Inflammatory macrophage treated with lipopolysaccharide for 4 hours (primary cell): ENCODE results near the gene RPL27A.
"Not testable (repeated sequence)": the region's sequence is repeated elsewhere in the genome, so short reads cannot be mapped to it uniquely, and the experiment has no call there.

Source experiments
- DNase-seq: peaks from one replicate; pipeline ENCODE4 v3.0.0-alpha.2; 2020

RPL27A gene

GRCh38 chr11:8682303-8683114 lies at the start of gene RPL27A, which contains the start of gene TRIM66:
RPL27A (plus strand) TSS chr11:8682792; CDS start chr11:8682814, 22 bp downstream.
TRIM66 (minus strand) TSS chr11:8682665; CDS start chr11:8672274, 10,391 bp downstream.
- peak; percentile 98 for DNase-seq

GRCh38 chr11:8634498-8634897 lies 48.1 kb upstream of the RPL27A start:
- DNase-seq: no peak

GRCh38 chr11:8636127-8636526 lies 46.5 kb upstream of the RPL27A start:
- no peak for DNase-seq

- no peak for DNase-seq
Measured at GRCh38 chr11:8638300-8638699, 44.3 kb upstream of the RPL27A start.

GRCh38 chr11:8639655-8640054 lies 42.9 kb upstream of the RPL27A start:
- no peak for DNase-seq

- no peak for DNase-seq
Measured at GRCh38 chr11:8640267-8640906, 42.2 kb upstream of the RPL27A start.

GRCh38 chr11:8641332-8641731 lies 41.3 kb upstream of the RPL27A start:
- no peak for DNase-seq

GRCh38 chr11:8642196-8642841 lies 40.3 kb upstream of the RPL27A start:
- DNase-seq: no peak

GRCh38 chr11:8646873-8647272 lies 35.7 kb upstream of the RPL27A start:
- DNase-seq: no peak

- no peak for DNase-seq
Measured at GRCh38 chr11:8649361-8649760, 33.2 kb upstream of the RPL27A start.

GRCh38 chr11:8650401-8650990 lies 32.1 kb upstream of the RPL27A start:
- no peak for DNase-seq

GRCh38 chr11:8652140-8652539 lies 30.5 kb upstream of the RPL27A start:
- DNase-seq: no peak

- no peak for DNase-seq
Measured at GRCh38 chr11:8654503-8654902, 28.1 kb upstream of the RPL27A start.

- DNase-seq: no peak
Measured at GRCh38 chr11:8656291-8656690, 26.3 kb upstream of the RPL27A start.

- DNase-seq: no peak
Measured at GRCh38 chr11:8658321-8659057, 24.1 kb upstream of the RPL27A start.

- no peak for DNase-seq
Measured at GRCh38 chr11:8661001-8661795, 21.4 kb upstream of the RPL27A start.

GRCh38 chr11:8665222-8665621 lies 17.4 kb upstream of the RPL27A start:
- DNase-seq: no peak

- DNase-seq: not testable (repeated sequence)
Measured at GRCh38 chr11:8670081-8670480, 12.5 kb upstream of the RPL27A start.

GRCh38 chr11:8671193-8671612 lies 11.4 kb upstream of the RPL27A start:
- DNase-seq: no peak

- no peak for DNase-seq
Measured at GRCh38 chr11:8671651-8672062, 10.9 kb upstream of the RPL27A start.

GRCh38 chr11:8672346-8672745 lies 10.2 kb upstream of the RPL27A start:
- DNase-seq: no peak

- DNase-seq: no peak
Measured at GRCh38 chr11:8674859-8675258, 7.7 kb upstream of the RPL27A start.
